ENCODE measurements around the gene MACROH2A2. TPM values are rescaled to one million over a fixed set of nuclear protein-coding genes. Genes with fewer than 3 reads are reported as not detected.

Gene MACROH2A2
- total and polyA plus RNA-seq, 2 of the 13 experiments (the other 11 are each of a cell fraction or from before 2014, with no cell fraction given), result 9.8 to 43.1 TPM

DNA sequence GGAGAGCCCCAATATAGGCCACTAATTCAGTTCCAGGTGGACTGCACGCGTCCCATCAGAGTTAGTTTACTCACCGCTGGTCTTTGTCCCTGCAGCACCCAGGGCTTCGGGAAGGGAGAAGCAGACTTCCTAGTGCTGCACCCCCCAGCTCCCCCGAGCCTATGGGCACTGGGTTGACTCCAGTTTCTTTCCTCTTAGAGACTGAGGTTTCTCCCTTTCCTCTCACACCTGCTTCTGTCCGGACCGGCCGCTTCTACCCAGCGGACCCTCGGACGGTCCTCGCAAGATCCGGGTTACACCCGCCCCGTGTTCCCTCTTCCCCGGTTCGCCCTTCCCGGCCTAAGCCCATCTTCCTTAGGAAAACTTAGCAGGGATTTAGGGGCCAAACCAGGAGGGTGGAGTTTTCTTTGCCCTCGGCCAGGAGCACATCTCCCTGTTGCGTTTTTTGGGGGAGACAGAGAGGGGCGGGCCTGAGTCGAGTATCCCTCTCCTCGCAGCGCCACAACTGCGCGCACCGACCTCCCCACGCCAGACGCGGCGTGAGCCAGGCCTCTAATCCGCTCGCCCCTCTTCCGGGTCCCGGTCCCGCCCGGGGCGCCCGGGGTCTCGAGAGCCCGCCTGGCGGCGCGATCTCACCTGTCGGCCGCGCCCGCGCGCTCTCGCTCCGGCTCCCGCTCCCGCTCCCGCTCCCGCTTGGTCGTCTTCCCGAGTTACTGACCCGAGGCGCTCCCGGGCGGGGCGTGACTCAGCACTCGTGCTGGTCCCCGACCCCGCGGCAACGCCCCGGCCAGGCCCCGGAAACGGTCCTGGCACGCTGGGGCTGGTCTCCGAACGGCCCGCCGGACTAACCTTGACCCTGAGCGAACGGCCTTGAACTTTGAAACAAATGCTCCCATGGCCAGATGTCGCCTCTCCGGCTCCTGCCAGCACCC lies 79.7 kb downstream of the MACROH2A2 start, which contains the start of gene AIFM2 (continued):
- TF ChIP-seq, protein P1, sequence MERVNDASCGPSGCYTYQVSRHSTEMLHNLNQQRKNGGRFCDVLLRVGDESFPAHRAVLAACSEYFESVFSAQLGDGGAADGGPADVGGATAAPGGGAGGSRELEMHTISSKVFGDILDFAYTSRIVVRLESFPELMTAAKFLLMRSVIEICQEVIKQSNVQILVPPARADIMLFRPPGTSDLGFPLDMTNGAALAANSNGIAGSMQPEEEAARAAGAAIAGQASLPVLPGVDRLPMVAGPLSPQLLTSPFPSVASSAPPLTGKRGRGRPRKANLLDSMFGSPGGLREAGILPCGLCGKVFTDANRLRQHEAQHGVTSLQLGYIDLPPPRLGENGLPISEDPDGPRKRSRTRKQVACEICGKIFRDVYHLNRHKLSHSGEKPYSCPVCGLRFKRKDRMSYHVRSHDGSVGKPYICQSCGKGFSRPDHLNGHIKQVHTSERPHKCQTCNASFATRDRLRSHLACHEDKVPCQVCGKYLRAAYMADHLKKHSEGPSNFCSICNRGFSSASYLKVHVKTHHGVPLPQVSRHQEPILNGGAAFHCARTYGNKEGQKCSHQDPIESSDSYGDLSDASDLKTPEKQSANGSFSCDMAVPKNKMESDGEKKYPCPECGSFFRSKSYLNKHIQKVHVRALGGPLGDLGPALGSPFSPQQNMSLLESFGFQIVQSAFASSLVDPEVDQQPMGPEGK (CRISPR knock-in tag; IDR thresholded peaks at IDR 0.05), result peak; percentile 85
- TF ChIP-seq, protein P2, sequence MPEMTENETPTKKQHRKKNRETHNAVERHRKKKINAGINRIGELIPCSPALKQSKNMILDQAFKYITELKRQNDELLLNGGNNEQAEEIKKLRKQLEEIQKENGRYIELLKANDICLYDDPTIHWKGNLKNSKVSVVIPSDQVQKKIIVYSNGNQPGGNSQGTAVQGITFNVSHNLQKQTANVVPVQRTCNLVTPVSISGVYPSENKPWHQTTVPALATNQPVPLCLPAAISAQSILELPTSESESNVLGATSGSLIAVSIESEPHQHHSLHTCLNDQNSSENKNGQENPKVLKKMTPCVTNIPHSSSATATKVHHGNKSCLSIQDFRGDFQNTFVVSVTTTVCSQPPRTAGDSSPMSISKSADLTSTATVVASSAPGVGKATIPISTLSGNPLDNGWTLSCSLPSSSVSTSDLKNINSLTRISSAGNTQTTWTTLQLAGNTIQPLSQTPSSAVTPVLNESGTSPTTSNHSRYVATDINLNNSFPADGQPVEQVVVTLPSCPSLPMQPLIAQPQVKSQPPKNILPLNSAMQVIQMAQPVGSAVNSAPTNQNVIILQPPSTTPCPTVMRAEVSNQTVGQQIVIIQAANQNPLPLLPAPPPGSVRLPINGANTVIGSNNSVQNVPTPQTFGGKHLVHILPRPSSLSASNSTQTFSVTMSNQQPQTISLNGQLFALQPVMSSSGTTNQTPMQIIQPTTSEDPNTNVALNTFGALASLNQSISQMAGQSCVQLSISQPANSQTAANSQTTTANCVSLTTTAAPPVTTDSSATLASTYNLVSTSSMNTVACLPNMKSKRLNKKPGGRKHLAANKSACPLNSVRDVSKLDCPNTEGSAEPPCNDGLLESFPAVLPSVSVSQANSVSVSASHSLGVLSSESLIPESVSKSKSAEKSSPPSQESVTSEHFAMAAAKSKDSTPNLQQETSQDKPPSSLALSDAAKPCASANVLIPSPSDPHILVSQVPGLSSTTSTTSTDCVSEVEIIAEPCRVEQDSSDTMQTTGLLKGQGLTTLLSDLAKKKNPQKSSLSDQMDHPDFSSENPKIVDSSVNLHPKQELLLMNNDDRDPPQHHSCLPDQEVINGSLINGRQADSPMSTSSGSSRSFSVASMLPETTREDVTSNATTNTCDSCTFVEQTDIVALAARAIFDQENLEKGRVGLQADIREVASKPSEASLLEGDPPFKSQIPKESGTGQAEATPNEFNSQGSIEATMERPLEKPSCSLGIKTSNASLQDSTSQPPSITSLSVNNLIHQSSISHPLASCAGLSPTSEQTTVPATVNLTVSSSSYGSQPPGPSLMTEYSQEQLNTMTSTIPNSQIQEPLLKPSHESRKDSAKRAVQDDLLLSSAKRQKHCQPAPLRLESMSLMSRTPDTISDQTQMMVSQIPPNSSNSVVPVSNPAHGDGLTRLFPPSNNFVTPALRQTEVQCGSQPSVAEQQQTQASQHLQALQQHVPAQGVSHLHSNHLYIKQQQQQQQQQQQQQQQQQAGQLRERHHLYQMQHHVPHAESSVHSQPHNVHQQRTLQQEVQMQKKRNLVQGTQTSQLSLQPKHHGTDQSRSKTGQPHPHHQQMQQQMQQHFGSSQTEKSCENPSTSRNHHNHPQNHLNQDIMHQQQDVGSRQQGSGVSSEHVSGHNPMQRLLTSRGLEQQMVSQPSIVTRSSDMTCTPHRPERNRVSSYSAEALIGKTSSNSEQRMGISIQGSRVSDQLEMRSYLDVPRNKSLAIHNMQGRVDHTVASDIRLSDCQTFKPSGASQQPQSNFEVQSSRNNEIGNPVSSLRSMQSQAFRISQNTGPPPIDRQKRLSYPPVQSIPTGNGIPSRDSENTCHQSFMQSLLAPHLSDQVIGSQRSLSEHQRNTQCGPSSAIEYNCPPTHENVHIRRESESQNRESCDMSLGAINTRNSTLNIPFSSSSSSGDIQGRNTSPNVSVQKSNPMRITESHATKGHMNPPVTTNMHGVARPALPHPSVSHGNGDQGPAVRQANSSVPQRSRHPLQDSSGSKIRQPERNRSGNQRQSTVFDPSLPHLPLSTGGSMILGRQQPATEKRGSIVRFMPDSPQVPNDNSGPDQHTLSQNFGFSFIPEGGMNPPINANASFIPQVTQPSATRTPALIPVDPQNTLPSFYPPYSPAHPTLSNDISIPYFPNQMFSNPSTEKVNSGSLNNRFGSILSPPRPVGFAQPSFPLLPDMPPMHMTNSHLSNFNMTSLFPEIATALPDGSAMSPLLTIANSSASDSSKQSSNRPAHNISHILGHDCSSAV (CRISPR knock-in tag; IDR thresholded peaks at IDR 0.05; ENCODE audit: borderline replicate concordance), result no peak
- TF ChIP-seq ZNF720 (CRISPR knock-in tag; IDR thresholded peaks at IDR 0.05) (no peak), RORA (CRISPR knock-in tag; IDR thresholded peaks at IDR 0.05) (no peak)
- TF ChIP-seq, protein P3, sequence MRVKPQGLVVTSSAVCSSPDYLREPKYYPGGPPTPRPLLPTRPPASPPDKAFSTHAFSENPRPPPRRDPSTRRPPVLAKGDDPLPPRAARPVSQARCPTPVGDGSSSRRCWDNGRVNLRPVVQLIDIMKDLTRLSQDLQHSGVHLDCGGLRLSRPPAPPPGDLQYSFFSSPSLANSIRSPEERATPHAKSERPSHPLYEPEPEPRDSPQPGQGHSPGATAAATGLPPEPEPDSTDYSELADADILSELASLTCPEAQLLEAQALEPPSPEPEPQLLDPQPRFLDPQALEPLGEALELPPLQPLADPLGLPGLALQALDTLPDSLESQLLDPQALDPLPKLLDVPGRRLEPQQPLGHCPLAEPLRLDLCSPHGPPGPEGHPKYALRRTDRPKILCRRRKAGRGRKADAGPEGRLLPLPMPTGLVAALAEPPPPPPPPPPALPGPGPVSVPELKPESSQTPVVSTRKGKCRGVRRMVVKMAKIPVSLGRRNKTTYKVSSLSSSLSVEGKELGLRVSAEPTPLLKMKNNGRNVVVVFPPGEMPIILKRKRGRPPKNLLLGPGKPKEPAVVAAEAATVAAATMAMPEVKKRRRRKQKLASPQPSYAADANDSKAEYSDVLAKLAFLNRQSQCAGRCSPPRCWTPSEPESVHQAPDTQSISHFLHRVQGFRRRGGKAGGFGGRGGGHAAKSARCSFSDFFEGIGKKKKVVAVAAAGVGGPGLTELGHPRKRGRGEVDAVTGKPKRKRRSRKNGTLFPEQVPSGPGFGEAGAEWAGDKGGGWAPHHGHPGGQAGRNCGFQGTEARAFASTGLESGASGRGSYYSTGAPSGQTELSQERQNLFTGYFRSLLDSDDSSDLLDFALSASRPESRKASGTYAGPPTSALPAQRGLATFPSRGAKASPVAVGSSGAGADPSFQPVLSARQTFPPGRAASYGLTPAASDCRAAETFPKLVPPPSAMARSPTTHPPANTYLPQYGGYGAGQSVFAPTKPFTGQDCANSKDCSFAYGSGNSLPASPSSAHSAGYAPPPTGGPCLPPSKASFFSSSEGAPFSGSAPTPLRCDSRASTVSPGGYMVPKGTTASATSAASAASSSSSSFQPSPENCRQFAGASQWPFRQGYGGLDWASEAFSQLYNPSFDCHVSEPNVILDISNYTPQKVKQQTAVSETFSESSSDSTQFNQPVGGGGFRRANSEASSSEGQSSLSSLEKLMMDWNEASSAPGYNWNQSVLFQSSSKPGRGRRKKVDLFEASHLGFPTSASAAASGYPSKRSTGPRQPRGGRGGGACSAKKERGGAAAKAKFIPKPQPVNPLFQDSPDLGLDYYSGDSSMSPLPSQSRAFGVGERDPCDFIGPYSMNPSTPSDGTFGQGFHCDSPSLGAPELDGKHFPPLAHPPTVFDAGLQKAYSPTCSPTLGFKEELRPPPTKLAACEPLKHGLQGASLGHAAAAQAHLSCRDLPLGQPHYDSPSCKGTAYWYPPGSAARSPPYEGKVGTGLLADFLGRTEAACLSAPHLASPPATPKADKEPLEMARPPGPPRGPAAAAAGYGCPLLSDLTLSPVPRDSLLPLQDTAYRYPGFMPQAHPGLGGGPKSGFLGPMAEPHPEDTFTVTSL (CRISPR knock-in tag; IDR thresholded peaks at IDR 0.05; ENCODE audit: borderline replicate concordance), result peak; percentile 64
